ENCODE measurements around the gene ZNF624.
A peak's percentile ranks its signal among the peaks of the same experiment; 100 is the strongest.
"Not testable (repeated sequence)": the region's sequence is repeated elsewhere in the genome, so short reads cannot be mapped to it uniquely, and the experiment has no call there.

Gene ZNF624

GRCh38 chr17:16653367-16654041 lies at the start of gene ZNF624:
Gene ZNF624, minus strand, starts transcription at chr17:16653850.
- peak; percentile 94 for DNase-seq

DNA sequence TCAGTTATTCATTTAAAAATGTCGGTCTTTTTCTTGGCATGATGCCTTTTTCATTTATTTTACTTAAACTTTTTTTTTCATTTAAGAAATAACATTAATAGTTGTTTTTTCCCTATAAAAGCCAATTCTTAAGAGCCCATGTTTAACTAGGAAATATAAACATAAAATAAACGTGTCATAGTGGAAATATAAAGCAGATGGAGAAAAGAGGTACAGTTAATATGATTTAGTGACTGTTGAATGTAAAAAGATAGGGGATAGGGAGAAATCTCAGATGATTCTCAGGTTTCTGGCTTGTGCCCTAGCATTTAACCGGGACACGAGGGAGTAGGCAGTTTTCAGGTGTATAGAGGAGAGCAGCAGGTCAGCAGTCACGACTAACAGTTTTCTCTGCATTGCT lies 44.0 kb upstream of the ZNF624 start:
- DNase-seq: not testable (repeated sequence)

- not testable (repeated sequence) for DNase-seq
These were observed 36.8 kb upstream of the ZNF624 start for GRCh38 chr17:16690447-16690846.

DNA sequence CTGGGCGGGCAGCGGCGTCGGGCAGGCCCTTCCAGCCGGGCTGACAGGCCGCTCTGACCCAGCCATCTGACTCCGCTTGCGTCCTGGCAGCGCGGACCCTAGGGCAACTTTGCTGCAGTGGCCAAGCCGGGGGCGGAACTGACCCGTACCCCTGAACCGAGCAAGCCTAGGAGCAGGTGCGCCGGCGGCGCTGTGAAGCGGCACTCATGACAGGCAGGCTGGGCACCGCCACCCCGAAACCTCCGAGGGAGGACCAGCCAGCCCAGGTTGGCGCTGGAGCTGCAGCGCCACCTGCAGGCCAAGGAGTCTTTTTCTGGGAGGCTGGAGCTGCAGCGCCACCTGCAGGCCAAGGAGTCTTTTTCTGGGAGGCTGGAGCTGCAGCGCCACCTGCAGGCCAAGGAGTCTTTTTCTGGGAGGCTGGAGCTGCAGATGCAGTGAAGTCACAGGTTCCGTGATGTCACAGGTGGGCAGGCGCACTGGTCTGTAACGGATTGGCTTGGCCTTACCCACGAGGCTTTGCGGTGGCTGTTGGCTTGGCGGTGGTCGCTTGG lies 36.2 kb upstream of the ZNF624 start, which contains the start of gene CCDC144A:
Gene CCDC144A, plus strand, starts transcription at position 511 of the 551 bp plus-strand sequence. CDS start 160 bp downstream, outside the sequence.
- not testable (repeated sequence) for DNase-seq

- not testable (repeated sequence) for DNase-seq
These were observed 33.5 kb upstream of the ZNF624 start for GRCh38 chr17:16687151-16687550.

GRCh38 chr17:16686019-16686418 lies 32.4 kb upstream of the ZNF624 start:
- not testable (repeated sequence) for DNase-seq

- not testable (repeated sequence) for DNase-seq
These were observed 29.9 kb upstream of the ZNF624 start for GRCh38 chr17:16683290-16684138.

GRCh38 chr17:16676676-16677268 lies 23.1 kb upstream of the ZNF624 start:
- no peak for DNase-seq

GRCh38 chr17:16666907-16667636 lies 13.4 kb upstream of the ZNF624 start:
- not testable (repeated sequence) for DNase-seq

GRCh38 chr17:16666553-16666906 lies 12.9 kb upstream of the ZNF624 start:
- DNase-seq: not testable (repeated sequence)

DNA sequence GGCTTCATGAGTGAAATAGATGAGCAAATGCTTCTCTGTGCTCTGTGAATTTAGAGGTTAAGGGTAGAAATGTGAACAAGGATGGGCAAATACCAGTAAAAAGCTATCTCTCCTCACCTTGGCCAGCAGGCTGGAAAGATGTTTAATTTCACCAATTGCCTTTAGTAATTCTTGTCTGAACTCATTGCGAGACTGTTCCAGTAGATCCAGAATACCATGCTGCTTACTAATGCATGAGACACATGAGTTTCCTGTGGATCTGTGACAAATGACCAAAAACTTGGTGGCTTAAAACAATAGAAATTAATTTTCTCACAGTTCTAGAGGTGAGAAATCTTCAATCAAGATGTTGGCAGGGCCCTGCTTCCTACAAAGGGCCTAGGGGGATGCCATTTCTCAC lies 9.3 kb upstream of the ZNF624 start:
- DNase-seq: no peak

DNA sequence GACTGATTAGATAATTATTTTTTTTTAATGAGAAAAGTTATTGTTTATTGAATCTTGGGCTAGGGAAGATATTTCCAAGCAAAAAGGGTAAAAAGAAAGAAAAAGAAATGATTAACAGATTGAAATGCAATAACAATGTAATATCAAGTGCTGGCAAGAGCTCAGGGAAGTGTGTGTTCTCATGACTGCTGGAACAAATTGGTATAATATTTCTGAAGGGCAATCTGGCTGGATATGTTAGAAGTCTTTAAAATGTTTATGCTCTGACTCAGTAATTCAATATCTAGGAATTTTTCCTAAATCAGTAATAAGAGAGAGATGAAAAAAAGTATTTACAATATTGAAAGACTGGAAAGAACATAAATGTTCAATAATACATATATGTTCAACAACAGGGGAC lies 7.6 kb upstream of the ZNF624 start:
- DNase-seq: no peak

DNA sequence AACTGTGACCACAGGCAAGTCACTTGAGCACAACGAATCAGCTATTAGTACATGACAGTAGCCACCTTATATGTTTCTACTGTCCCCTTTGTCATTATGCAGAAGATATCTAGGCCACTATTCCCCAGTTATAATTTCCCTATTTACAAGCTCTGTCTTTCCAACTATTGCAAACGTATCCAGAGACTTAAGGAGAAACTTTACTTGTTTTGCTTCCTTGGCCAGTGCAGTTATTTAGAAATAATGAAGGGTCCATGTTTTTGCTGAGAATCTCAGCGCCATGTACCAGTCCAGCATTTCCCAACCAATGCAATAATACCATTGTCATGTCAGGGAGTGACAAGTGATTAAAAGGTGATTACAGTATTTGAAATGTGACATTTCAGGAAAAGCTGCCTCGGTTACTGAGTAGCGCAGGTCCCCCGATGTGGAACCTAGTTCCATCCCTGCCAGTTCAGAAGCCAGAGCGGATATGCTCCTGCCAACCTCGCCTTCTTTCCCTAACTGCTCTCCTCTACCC lies 743 bp downstream of the ZNF624 start:
- DNase-seq: peak; percentile 19

- DNase-seq: no peak
These were observed 1.4 kb downstream of the ZNF624 start for GRCh38 chr17:16652252-16652651.

GRCh38 chr17:16649585-16649984 lies 4.1 kb downstream of the ZNF624 start:
- DNase-seq: no peak

DNA sequence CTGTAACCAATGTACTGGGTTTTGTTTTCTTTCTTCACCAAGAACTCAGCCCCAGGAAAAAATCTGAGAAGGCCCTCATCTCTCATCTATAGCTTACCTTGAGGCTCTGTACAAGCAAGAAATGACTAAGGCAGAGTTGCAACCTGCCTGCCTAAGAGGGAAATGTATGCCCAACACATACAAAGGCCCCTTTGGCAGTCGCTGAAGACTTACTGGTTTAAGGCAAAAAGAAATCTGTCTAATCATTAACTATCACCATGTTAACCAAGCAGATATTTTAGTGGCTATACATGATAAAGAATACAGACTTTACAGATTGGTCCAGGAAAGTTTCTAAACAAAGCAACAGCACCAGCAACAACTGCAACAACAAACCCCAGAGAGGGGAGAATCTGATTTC lies 14.2 kb downstream of the ZNF624 start:
- no peak for DNase-seq

- DNase-seq: no peak
These were observed 30.4 kb downstream of the ZNF624 start for GRCh38 chr17:16623282-16623681.

- no peak for DNase-seq
These were observed 30.9 kb downstream of the ZNF624 start for GRCh38 chr17:16622540-16623277.

DNA sequence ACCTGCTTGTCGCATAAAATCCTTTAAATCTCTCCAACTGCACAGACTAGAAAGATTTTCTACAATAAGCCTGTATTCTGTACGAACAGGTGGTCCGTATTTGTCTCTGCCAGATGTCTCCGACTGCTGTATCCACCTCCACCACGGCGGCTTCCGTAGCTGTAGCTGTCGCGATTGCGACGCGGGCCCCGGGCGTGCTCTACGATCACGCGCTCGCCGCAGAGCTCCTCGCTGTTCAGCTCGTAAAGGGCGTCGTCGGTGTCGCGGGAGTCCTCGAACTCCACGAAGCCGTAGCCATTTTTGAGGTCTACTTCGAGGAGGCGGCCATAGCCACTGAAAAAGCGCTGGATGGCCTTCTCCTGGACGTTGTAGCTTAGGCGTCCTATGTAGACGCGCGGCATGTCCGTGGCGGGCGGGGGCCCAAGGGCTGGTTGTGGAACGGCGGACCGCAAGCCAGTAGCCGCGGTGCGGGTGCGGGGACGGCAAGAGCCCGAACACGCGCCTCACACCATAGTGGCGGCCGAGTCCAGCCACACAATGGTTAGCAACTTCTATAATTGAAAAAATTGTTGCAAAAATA lies 36.1 kb downstream of the ZNF624 start:
- no peak for DNase-seq

GRCh38 chr17:16599537-16599936 lies 54.1 kb downstream of the ZNF624 start:
- no peak for DNase-seq
